Neural cell (in vitro differentiated cells): ENCODE measurements around the gene SRD5A1. TPM values are rescaled to one million over a fixed set of nuclear protein-coding genes. Genes with fewer than 3 reads are reported as not detected.

ENCODE experiments used
- H2AFZ ChIP-seq: fragments of 200-600, 300-800 bp; sonication (generic), shearing (Covaris generic); 2 replicates; pipeline ENCODE4 v1.6.0; 2014; ENCODE audit warnings: low read depth, mild to moderate bottlenecking, antibody characterized with exemption, low read length, moderate library complexity
- H3F3A ChIP-seq: fragments of 200-600 bp; shearing (Covaris generic); 2 replicates; pipeline ENCODE4 v1.6.1; 2016; ENCODE audit warnings: mild to moderate bottlenecking, moderate library complexity, mixed read lengths, antibody characterized with exemption, low read length; ENCODE audit not compliant: insufficient read depth, poor library complexity, severe bottlenecking
- H3K27ac ChIP-seq: fragments of 200-600, 300-800 bp; sonication (generic), shearing (Covaris generic); 2 replicates; pipeline ENCODE4 v1.5.1; 2014; ENCODE audit warnings: mild to moderate bottlenecking, low read length, moderate library complexity
- H3K27me3 ChIP-seq: fragments of 300-800, 200-600 bp; sonication (generic), shearing (Covaris generic); 2 replicates; pipeline ENCODE4 v1.6.0; 2014; ENCODE audit warnings: mild to moderate bottlenecking, low read depth, low read length, moderate library complexity; ENCODE audit not compliant: insufficient read depth
- H3K36me3 ChIP-seq: fragments of 300-800, 200-600 bp; sonication (generic), shearing (Covaris generic); 2 replicates; pipeline ENCODE4 v1.5.1; 2014; ENCODE audit warnings: mild to moderate bottlenecking, antibody characterized with exemption, low read length, moderate library complexity; ENCODE audit not compliant: insufficient read depth
- H3K4me2 ChIP-seq: fragments of 300-800, 200-600 bp; sonication (generic), shearing (Covaris generic); 2 replicates; pipeline ENCODE4 v1.6.0; 2014; ENCODE audit warnings: mild to moderate bottlenecking, low read length
- H3K4me3 ChIP-seq: fragments of 300-800, 200-600 bp; sonication (generic), shearing (Covaris generic); 2 replicates; pipeline ENCODE4 v1.5.1; 2014; ENCODE audit warnings: mild to moderate bottlenecking, low read length, moderate library complexity
- H3K79me2 ChIP-seq: fragments of 200-600 bp; shearing (Covaris generic); replicated peaks from 2 replicates; pipeline ENCODE4 v1.6.0; 2014; ENCODE audit warnings: mild to moderate bottlenecking, low read length, moderate library complexity; ENCODE audit not compliant: insufficient read depth
- H3K9ac ChIP-seq: fragments of 300-800, 200-600 bp; sonication (generic), shearing (Covaris generic); 2 replicates; pipeline ENCODE4 v1.6.1; 2016; ENCODE audit warnings: mild to moderate bottlenecking, low read length, mixed read lengths
- H3K9me2 ChIP-seq: fragments of 200-600 bp; shearing (Covaris generic); 2 replicates; pipeline ENCODE4 v1.6.1; 2016; ENCODE audit warnings: mild to moderate bottlenecking, low read length, mixed read lengths; ENCODE audit not compliant: insufficient read depth
- H3K9me3 ChIP-seq: fragments of 200-600, 300-800 bp; sonication (generic), shearing (Covaris generic); 2 replicates; pipeline ENCODE4 v1.6.1; 2016; ENCODE audit warnings: mild to moderate bottlenecking, mixed run types, low read length, moderate library complexity, mixed read lengths
- H4K20me1 ChIP-seq: fragments of 200-600 bp; shearing (Covaris generic); 2 replicates; pipeline ENCODE4 v1.6.1; 2016; ENCODE audit warnings: mild to moderate bottlenecking, mixed run types; ENCODE audit not compliant: insufficient read depth
- EP300 ChIP-seq: fragments of 450-650 bp; conservative IDR thresholded peaks from 2 replicates; pipeline ENCODE4 v1.6.1; 2014; ENCODE audit warnings: antibody characterized with exemption, mild to moderate bottlenecking, moderate library complexity; ENCODE audit not compliant: poor library complexity, severe bottlenecking
- EZH2 ChIP-seq: fragments of 200-600, 300-800 bp; shearing (Covaris generic), sonication (generic); IDR thresholded peaks from 2 replicates; pipeline ENCODE4 v1.6.1; 2014; ENCODE audit warnings: antibody characterized with exemption, low read length, borderline replicate concordance, mild to moderate bottlenecking; ENCODE audit not compliant: insufficient read depth, poor library complexity, severe bottlenecking
- MXI1 ChIP-seq: fragments of 450-650 bp; conservative IDR thresholded peaks from 2 replicates; pipeline ENCODE4 v1.6.1; 2014; ENCODE audit warnings: antibody characterized with exemption, mild to moderate bottlenecking; ENCODE audit not compliant: poor library complexity, severe bottlenecking
- POLR2AphosphoS5 ChIP-seq: IDR thresholded peaks from 2 replicates; pipeline ENCODE4 v1.6.1; 2012
- RAD21 ChIP-seq: fragments of 450-650 bp; conservative IDR thresholded peaks from 2 replicates; pipeline ENCODE4 v1.6.1; 2014; ENCODE audit warnings: antibody characterized with exemption, mild to moderate bottlenecking, moderate library complexity
- SMC3 ChIP-seq: fragments of 450-650 bp; conservative IDR thresholded peaks from 2 replicates; pipeline ENCODE4 v1.6.1; 2014; ENCODE audit warnings: antibody characterized with exemption, mild to moderate bottlenecking, moderate library complexity; ENCODE audit not compliant: poor library complexity
- TAF1 ChIP-seq: IDR thresholded peaks from 2 replicates; pipeline ENCODE4 v1.6.1; 2012; ENCODE audit warnings: low read depth
- polyA plus RNA-seq: library from polyadenylated mRNA; depleted of rRNA; stranded (reverse); fragments of >200 nt; gene quantifications from 2 replicates; pipeline ENCODE4 v1.2.3, GENCODE V29; 2014
- TF ChIP-seq, protein P1 (sequence below): IDR thresholded peaks from 2 replicates; pipeline ENCODE4 v1.6.1; 2012; ENCODE audit warnings: borderline replicate concordance
- TF ChIP-seq, protein P2 (sequence below): fragments of 450-650 bp; IDR thresholded peaks from 2 replicates; pipeline ENCODE4 v1.5.1; 2014; ENCODE audit warnings: antibody characterized with exemption, mild to moderate bottlenecking, moderate library complexity; ENCODE audit not compliant: poor library complexity, severe bottlenecking

SRD5A1 gene
- polyA plus RNA-seq, 1 donor from 2014 or later = 122 TPM

DNA sequence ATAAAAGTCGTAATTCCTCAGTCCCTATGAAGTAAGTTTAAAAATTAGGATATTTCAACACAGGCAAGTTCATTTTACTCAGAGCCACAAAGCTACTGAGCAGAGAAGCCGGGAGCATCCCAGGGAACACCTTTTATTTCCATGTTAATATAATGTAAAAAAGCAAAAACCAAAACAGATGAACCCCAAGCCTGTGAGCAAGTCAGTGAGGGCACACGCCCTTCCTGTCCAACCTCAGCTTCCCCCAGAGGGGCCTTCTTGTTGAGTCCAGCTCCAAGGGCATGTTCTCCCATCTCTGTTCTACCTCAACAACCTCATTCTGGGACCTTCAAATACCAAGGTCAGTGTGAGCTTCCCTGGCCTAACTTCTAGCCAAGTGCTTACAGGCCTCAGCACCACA is 25.2 kb upstream of the SRD5A1 start:
- Histone ChIP-seq H3K36me3 (peaks cover 18% of the 10 kb centered on the region), H3K9ac (no peak overlapping the region), H3K9me3 (no peaks in the 10 kb centered on the region), H3K4me2 (no peak overlapping the region), H3K27me3 (no peaks in the 10 kb centered on the region), H3K27ac (no peak overlapping the region), H4K20me1 (no peaks in the 10 kb centered on the region), H3K9me2 (no peaks in the 10 kb centered on the region), H3F3A (no peaks in the 10 kb centered on the region), H3K4me3 (no peak overlapping the region), H3K79me2 (no peaks in the 10 kb centered on the region), H2AFZ (no peak overlapping the region)
- TF ChIP-seq, protein P1, sequence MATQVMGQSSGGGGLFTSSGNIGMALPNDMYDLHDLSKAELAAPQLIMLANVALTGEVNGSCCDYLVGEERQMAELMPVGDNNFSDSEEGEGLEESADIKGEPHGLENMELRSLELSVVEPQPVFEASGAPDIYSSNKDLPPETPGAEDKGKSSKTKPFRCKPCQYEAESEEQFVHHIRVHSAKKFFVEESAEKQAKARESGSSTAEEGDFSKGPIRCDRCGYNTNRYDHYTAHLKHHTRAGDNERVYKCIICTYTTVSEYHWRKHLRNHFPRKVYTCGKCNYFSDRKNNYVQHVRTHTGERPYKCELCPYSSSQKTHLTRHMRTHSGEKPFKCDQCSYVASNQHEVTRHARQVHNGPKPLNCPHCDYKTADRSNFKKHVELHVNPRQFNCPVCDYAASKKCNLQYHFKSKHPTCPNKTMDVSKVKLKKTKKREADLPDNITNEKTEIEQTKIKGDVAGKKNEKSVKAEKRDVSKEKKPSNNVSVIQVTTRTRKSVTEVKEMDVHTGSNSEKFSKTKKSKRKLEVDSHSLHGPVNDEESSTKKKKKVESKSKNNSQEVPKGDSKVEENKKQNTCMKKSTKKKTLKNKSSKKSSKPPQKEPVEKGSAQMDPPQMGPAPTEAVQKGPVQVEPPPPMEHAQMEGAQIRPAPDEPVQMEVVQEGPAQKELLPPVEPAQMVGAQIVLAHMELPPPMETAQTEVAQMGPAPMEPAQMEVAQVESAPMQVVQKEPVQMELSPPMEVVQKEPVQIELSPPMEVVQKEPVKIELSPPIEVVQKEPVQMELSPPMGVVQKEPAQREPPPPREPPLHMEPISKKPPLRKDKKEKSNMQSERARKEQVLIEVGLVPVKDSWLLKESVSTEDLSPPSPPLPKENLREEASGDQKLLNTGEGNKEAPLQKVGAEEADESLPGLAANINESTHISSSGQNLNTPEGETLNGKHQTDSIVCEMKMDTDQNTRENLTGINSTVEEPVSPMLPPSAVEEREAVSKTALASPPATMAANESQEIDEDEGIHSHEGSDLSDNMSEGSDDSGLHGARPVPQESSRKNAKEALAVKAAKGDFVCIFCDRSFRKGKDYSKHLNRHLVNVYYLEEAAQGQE = no peak
- TF ChIP-seq POLR2AphosphoS5 = no peak
- TF ChIP-seq EP300 = no peak
- no peak for TF ChIP-seq SMC3
- TF ChIP-seq TAF1 = no peak
- TF ChIP-seq RAD21 = no peak
- TF ChIP-seq EZH2 = no peak
- TF ChIP-seq MXI1 = no peak
- TF ChIP-seq, protein P2, sequence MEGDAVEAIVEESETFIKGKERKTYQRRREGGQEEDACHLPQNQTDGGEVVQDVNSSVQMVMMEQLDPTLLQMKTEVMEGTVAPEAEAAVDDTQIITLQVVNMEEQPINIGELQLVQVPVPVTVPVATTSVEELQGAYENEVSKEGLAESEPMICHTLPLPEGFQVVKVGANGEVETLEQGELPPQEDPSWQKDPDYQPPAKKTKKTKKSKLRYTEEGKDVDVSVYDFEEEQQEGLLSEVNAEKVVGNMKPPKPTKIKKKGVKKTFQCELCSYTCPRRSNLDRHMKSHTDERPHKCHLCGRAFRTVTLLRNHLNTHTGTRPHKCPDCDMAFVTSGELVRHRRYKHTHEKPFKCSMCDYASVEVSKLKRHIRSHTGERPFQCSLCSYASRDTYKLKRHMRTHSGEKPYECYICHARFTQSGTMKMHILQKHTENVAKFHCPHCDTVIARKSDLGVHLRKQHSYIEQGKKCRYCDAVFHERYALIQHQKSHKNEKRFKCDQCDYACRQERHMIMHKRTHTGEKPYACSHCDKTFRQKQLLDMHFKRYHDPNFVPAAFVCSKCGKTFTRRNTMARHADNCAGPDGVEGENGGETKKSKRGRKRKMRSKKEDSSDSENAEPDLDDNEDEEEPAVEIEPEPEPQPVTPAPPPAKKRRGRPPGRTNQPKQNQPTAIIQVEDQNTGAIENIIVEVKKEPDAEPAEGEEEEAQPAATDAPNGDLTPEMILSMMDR = no peak

DNA sequence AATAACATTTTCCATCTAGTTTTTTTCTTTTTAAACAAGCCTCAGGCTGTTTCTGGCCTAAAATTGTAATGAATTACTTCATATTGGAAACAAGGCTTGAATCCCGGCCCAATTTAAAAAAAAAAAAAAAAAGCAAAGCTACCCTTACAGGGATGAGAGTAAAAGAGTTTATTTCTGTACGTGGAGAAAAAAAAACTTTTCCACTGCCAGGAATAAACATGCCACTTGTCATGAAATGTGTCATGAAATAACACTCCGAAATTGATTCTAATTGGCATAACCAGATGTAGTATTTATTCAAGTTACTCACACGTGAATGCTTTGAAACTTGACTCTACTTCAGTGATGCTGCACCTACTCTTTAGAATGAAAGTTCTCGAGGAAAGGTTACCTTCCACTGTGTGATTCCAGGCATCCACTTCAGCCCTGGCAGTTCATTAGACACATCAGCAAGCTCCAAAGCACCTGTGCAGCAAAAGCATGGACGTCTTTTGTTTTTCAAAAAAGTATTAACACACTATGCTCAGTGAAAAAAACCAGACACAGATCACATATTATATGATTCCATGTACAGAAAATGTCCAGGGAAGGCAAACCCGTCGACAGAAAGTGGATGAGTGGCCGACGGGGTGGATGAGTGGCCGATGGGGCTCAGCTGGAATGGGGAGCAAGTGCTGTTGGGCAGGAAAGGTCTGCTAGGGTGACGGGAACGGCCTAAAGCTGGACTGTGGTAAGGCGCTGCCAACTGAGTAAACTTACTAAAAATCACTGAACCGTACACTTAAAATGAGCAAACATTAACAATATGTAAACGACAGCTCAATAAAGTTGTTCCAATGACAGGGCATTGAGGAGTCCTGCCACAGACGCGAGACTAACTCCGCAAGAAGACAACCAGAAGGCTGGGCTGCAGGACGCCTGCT is 21.6 kb upstream of the SRD5A1 start:
- Histone ChIP-seq H3K9ac (no peak overlapping the region), H3K27me3 (no peaks in the 10 kb centered on the region), H2AFZ (no peak overlapping the region), H3K9me2 (no peaks in the 10 kb centered on the region), H3F3A (no peaks in the 10 kb centered on the region), H4K20me1 (no peaks in the 10 kb centered on the region), H3K79me2 (no peaks in the 10 kb centered on the region), H3K4me3 (no peak overlapping the region), H3K4me2 (no peak overlapping the region), H3K9me3 (no peaks in the 10 kb centered on the region), H3K36me3 (peaks cover 23% of the 10 kb centered on the region), H3K27ac (no peak overlapping the region)
- TF ChIP-seq EP300 = no peak
- no peak for TF ChIP-seq TAF1
- TF ChIP-seq, protein P1 = no peak
- TF ChIP-seq RAD21 = no peak
- TF ChIP-seq EZH2 = no peak
- TF ChIP-seq POLR2AphosphoS5 = no peak
